H54 (cell line): ENCODE measurements around the gene ISX.
"Not testable (repeated sequence)": the region's sequence is repeated elsewhere in the genome, so short reads cannot be mapped to it uniquely, and the experiment has no call there.

Experiments used
- DNase-seq: peaks from one replicate; pipeline ENCODE4 v3.0.0; 2011; ENCODE audit warnings: low spot score, mixed read lengths; ENCODE audit not compliant: insufficient read length
- FAIRE-seq: peaks from 3 replicates; lab custom pipeline; 2011; peaks lifted over from hg19 to GRCh38; lab: Jason Lieb, UNC
- POLR2A ChIP-seq: IDR thresholded peaks from 2 replicates; pipeline ENCODE4 v1.6.1; 2011; ENCODE audit warnings: low read depth, mild to moderate bottlenecking, low read length

ISX gene

DNA sequence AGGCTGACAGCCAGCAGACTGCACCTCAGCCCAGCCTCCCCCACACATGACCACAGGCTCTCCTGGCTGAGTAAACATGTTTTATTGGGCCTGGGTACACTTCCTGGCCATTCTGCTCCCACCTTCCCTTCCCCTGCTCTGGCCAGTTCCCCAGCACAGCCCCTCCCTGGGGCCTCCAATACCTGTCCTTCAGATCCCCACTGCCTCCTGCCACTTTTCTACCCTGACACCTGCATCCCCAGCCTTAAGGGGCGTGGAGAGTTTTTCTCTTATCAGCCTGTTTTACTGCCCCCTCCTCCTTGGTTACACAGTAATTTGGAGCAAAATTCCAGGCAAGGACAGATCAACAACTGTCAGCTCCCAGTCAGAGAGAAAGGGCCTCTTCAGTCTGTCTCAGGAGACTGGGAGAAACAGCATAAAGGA lies at the start of gene ISX:
Gene ISX, plus strand, starts transcription at position 363 of the 423 bp plus-strand sequence. CDS start 930 bp downstream, outside the sequence.
- DNase-seq (no peak), FAIRE-seq (no peak)
- no peak for TF ChIP-seq POLR2A

DNA sequence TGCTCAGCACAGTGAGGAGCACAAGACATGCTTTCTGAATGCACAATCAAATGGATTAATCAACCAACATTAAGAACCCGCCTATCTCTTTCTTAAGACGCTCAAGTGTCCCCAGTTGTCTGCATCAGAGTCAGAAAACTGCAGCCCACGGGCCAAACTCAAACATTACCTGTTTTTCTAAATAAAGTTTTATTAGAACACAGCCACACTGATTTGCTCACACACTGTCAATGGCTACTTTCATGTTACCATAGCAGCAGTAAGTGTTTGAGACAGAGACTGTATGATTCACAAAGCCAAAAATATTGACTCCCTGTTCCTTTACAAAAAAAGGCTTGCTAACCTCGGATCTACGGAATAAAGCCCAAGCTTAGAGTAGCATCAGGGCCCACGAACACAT lies 49.0 kb upstream of the ISX start:
- no peak for TF ChIP-seq POLR2A
- DNase-seq (no peak), FAIRE-seq (no peak)

DNA sequence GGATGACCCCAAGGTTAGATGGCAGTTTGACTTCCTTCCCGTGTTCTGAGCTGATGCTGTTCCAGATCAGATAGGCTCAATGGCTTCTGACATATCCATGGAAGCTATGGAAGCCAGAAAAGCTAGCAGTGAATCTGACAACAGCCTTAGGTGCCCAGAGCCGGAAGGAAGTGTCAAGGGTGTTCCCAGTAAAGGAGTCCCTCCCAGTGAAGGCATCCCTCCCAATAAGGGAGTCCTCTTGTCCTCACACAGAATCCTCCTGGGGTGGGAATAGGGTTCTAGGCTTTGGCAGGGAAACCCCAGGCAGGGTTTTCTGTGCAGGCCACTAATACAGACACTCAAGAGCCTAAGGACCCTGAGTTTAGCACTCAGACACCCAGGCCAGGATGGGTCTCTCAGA lies 47.0 kb upstream of the ISX start:
- DNase-seq, result no peak
- no peak for FAIRE-seq
- TF ChIP-seq POLR2A, result no peak

DNA sequence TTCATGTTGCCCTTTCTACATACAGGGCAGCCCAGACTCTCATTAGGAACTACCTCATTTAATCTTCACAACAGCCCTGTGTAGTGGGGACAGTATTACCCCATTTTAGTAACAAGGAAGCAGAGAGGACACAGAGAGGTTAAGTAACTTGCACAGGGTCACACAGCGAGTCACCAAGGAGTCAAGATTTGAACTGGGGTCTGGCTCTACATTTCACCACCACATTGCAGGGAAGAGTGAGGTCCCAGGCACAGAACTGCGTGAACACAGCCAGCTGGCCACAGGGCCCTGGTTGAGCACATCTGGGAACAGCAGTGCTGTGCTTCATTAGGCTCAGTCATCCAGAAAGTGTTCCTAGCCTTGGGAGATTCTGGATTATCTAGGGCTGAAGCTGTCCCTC lies 45.4 kb upstream of the ISX start:
- no peak for FAIRE-seq
- no peak for DNase-seq
- TF ChIP-seq POLR2A, result no peak

DNA sequence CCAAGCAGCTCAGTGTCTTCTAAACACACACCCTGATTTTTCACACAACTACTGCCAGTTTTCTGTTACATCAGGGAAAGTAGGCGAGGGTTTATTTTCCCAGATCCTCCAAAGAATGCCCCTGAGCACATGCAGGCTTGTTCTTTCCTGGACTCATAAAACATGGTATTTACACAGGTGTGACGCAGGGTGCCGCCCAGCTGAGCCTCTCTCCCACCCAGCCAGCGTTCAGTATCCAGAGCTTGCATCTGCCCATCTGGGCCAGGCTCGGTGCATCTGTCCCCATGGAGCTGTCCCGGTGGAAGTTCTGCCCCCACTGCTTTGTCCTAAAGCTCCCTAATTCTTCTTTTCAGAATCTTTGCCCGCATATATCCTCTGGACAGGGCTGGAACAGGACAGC lies 44.8 kb upstream of the ISX start:
- TF ChIP-seq POLR2A, result no peak
- FAIRE-seq, result no peak
- no peak for DNase-seq

DNA sequence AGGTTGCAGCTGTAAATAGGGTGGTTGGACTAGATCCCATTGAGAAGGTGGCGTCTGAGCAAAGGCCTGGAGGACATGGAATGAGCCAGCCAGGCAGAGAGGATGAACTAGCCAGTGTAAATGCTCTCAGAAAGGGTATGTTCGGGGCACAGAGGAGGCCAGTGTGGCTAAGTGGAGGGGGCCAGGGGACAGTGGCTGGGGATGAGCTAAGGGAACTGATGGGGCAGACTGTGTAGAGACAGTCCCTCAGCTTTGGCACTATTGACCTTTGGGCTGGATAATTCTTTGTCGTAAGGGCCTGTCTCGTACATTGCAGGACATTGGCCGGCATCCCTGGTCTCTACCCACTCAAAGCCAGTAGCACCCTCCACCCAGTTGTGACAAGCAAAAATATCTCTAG lies 43.7 kb upstream of the ISX start:
- no peak for DNase-seq
- no peak for TF ChIP-seq POLR2A
- FAIRE-seq, result no peak

DNA sequence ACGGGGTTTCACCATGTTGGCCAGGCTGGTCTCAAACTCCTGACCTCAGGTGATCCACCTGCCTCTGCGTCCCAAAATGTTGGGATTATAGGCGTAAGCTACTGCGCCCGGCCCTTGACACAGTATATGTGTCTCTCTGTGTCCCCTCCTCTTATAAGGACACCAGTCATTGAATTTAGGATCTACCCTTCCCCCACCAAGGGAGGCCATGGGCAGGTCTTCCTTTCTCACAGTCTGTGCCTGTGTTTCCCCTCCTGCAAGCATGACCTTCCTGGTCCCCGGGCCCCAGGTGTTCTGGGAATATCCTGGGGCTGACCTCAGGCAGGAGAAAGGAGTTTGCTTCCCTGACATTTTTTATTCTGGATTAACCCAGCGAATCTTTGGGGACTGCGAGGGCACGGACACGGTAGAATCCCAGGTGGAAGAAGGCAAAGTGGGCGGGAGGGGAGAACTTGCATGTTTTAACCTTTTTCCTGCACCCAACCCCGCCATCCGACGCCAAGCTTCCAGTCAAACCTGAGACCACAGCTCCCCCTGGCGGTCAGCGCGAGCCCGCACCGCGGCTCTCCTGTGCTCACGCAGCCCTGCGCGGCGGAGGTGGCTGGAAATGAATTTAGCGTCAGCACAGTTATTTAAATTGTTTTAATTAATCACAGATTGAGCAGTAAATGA lies 42.1 kb upstream of the ISX start:
- TF ChIP-seq POLR2A, result no peak
- FAIRE-seq (no peak), DNase-seq (peak; percentile 38)

DNA sequence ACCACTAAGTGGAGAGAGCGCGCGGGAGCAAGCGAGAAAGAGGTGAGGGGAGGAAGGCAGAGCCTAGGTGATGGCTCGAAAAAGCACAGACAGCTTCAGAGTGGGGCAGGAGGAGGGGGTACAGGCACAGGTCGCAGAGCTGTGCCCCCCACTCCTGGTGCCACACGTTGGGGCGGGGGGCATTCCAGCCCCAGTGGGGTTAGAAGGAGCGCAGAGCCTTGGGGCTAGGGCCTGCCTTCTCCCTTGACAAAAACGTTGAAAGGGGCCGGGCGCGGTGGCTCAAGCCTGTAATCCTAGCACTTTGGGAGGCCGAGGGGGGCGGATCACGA lies 41.6 kb upstream of the ISX start:
- no peak for TF ChIP-seq POLR2A
- no peak for FAIRE-seq
- no peak for DNase-seq

DNA sequence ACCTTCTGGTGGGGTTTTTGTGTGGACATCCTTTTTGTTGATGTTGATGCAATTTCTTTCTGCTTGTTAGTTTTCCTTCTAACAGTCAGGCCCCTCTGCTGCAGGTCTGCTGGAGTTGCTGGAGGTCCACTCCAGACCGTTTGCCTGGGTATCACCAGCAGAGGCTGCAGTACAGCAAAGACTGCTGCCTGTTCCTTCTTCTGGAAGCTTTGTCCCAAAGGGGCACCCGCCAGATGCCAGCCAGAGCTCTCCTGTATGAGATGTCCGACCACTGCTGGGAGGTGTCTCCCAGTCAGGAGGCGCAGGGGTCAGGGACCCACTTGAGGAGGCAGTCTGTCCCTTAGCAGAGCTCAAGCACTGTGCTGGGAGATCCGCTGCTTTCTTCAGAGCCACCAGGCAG lies 35.8 kb upstream of the ISX start:
- not testable (repeated sequence) for DNase-seq, FAIRE-seq

DNA sequence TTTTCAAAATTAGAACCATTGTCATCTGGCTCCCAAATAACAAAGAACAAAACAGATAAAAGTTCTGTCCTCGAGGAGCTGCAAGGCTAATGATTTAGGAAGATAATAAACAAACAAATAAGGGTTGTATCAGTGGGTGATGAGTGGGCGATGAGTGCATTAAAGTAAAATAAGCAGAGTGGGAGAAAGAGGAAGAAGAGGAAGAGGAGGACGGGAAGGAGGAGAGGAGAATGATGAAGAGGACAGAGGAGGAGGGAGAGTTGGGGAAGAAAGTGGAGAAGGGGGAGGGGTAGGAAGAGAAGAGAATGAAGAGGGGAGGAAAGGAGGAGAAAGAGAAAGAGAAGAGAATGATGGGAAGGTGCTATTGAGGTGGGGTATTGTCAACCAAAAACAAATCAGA lies 33.4 kb upstream of the ISX start:
- FAIRE-seq (no peak), DNase-seq (no peak)
- TF ChIP-seq POLR2A, result no peak

DNA sequence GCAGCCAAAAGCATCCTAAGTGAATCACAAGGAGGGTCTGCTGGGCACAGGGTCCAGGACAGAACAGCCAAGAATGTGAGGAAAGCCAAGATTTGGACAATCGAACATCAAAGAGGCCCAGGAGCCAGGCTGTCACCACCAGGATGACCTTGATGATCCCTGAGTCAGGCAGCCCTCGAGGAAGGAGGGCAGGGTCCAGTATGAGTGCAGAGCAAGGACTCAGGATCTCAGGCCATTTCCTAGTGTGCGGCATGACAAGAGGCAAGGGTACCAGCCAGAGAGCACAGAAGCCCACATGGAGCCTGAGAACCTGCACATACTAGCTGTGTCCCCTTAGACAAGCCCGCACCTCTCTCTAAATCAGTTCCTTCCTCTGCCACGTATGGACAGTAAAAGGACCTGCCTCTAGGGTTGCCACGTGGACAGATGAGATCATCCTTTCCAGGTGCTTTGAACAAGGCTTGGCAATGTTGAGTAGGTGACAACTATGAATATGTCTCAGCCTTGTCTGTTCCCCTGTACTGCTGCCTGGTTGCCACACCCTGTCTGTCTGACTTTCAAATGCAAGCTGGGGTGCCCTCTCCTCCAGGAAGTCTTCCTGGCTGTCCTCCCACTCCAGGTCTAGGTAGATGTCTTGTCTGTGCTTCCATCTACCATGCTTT lies 32.2 kb upstream of the ISX start:
- DNase-seq, result no peak
- no peak for FAIRE-seq
- no peak for TF ChIP-seq POLR2A

DNA sequence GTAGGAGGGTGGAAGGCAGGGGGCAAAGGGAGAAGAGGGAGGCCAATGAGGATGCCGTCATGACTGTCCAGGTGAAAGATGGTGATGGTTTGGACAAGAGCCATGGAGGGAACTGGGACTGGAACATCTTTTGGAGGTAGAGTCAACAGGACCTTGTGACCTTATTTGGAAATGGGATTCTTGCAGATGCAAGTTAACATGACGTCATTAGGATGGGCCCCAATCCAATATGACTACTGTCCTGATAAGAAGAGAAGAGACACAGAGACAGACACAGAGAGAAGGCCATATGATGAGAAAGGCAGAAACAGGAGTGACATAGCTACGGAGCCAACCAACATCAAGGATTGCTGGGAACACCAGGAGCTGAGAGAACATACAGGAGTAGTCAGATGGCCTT lies 31.0 kb upstream of the ISX start:
- no peak for FAIRE-seq
- DNase-seq, result no peak
- TF ChIP-seq POLR2A, result no peak

DNA sequence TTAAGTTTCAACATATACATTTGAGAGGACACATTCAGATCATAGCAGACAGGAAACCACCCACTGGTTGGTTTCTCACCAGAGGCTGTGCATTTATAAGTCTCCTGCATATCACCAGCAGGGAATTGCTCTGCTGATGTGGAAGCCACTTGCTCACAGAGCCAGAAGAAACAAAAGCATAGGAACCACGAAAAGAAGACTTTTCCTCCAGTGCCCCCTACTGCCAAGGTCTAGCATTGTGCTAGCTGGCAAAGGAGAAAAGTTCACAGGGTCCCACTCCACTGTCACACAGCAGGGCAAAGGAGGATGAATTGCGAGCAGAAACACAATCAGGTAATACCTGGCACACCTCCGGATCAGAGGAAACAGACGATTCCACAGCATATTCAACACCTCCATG lies 28.9 kb upstream of the ISX start:
- no peak for FAIRE-seq
- no peak for DNase-seq
- no peak for TF ChIP-seq POLR2A

DNA sequence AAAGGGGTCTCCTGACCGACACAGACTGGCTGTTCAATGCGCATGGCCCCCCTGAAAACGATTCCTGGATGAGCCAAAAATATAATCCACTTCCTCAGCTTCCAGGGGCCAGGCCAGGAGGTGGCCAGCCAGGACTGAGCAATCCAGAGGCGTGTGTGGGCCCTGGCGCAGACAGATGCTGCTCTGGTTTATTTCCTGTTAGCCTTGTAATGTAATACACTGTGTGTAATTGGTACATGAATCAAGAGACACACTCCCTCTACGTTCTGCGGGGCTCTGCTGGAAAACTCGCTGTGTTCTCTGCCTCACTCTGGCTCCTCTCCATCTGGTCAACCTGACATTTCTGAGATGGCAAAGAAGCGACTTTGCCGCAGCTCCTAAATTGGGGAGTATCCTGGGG lies 26.3 kb upstream of the ISX start:
- DNase-seq, result no peak
- no peak for TF ChIP-seq POLR2A
- FAIRE-seq, result no peak

DNA sequence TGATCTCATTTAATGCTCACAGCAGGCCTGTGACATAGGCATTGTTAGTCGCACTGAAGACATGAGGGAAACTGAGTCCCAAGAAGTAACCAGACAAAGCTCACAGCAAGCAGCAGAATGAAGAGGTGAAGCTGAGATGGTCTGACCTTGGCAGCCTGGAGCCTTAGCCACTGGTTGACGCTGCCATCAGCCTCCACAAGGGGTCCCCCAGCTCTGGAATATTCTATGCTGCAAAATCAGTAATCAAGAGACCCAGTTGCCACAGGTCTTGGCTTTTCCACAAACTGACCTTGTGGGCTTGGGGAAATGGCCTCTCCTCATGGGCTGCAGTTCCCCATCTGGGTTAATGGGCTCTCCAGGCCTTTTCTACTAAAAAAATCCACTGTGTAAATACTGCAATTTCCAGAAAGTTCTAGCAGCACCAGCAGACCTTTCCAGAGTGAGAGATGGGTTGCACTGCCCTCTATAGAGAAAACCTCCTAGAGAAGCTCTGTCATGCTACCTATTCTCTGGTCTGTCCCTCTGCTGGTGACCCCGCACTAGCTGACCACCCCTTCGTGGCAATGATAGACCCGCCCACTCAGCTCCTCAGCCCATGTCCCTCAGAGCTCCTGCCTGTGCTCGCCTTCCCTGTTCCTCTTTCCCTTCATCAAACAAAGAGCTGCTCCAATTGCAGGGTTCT lies 22.6 kb upstream of the ISX start:
- no peak for TF ChIP-seq POLR2A
- no peak for DNase-seq
- no peak for FAIRE-seq
